ENCODE measurements around the gene ZNF862. TPM values are rescaled to one million over a fixed set of nuclear protein-coding genes. Genes with fewer than 3 reads are reported as not detected.

The ZNF862 gene
- polyA plus RNA-seq, 1 of the 3 experiments (the other 2 are of a cell fraction), result 17.3 TPM

- no peak for TF ChIP-seq IRF3 (IDR thresholded peaks at IDR 0.05; ENCODE audit: low read depth, low read length)
- TF ChIP-seq TCF12 (IDR thresholded peaks at IDR 0.05), result no peak
- TF ChIP-seq NRF1 (IDR thresholded peaks at IDR 0.05; ENCODE audit: low read depth, low read length), result no peak
- no peak for TF ChIP-seq MXI1 (IDR thresholded peaks at IDR 0.05; ENCODE audit: low read depth, low read length)
- TF ChIP-seq PBX3 (IDR thresholded peaks at IDR 0.05), result no peak
Observed at GRCh38 chr7:149846021-149846420, 7.8 kb downstream of the ZNF862 start (continued).

- Histone ChIP-seq H3F3A (replicated peaks; ENCODE audit: insufficient read depth) (no peaks in the 10 kb centered on the region), H3K36me3 (replicated peaks in 1 of 2; ENCODE audit: control insufficient read depth in 1 of 2, insufficient read depth in 2 of 2, low read length in 1 of 2) (peaks cover 15 to 45% of the 10 kb centered on the region in 2 experiments), H3K9ac (no peak overlapping the region), H3K4me2 (no peak overlapping the region), H3K4me3 (ENCODE audit: low read depth in 2 of 2, low read length in 1 of 2) (no peak overlapping the region), H3K27ac (ENCODE audit: low read depth in 2 of 2, low read length in 1 of 2) (no peak overlapping the region), H2AFZ (ENCODE audit: low read depth) (no peak overlapping the region), H3K4me1 (ENCODE audit: control insufficient read depth in 1 of 2, insufficient read depth in 2 of 2, low read depth in 1 of 2, low read length in 1 of 2) (no peaks in the 10 kb centered on the region), H3K27me3 (ENCODE audit: insufficient read depth) (no peaks in the 10 kb centered on the region), H3K79me2 (ENCODE audit: insufficient read depth) (no peaks in the 10 kb centered on the region), H4K20me1 (ENCODE audit: insufficient read depth) (no peaks in the 10 kb centered on the region), H3K9me3 (no peaks in the 10 kb centered on the region), H3K9me2 (no peaks in the 10 kb centered on the region)
- TF ChIP-seq NRF1 (IDR thresholded peaks at IDR 0.05; ENCODE audit: low read depth, low read length) (no peak), TAF1 (IDR thresholded peaks at IDR 0.05; ENCODE audit: borderline replicate concordance, low read depth, low read length) (no peak), GABPA (IDR thresholded peaks at IDR 0.05; ENCODE audit: low read depth) (no peak), RCOR1 (IDR thresholded peaks at IDR 0.05; ENCODE audit: low read length) (no peak), RXRA (IDR thresholded peaks at IDR 0.05; ENCODE audit: borderline replicate concordance, low read depth) (no peak), CHD2 (IDR thresholded peaks at IDR 0.05; ENCODE audit: low read length, partially characterized antibody) (no peak), MAX (IDR thresholded peaks at IDR 0.05; ENCODE audit: low read depth) (no peak), RFX5 (IDR thresholded peaks at IDR 0.05; ENCODE audit: low read length) (no peak), FOXM1 (IDR thresholded peaks at IDR 0.05; ENCODE audit: low read depth) (no peak), ZBTB33 (IDR thresholded peaks at IDR 0.05; ENCODE audit: borderline replicate concordance, low read depth) (no peak), FOXJ3 (CRISPR knock-in tag; IDR thresholded peaks at IDR 0.05) (no peak), FOSL2 (IDR thresholded peaks at IDR 0.05; ENCODE audit: borderline replicate concordance, low read depth) (no peak), EZH2phosphoT487 (IDR thresholded peaks at IDR 0.05; ENCODE audit: borderline replicate concordance, low read depth) (no peak), YY1 (IDR thresholded peaks at IDR 0.05; ENCODE audit: low read depth) (no peak), POLR2AphosphoS5 (IDR thresholded peaks at IDR 0.05; ENCODE audit: low read depth, low read length) (no peak), JUND (IDR thresholded peaks at IDR 0.05) (no peak), TCF12 (IDR thresholded peaks at IDR 0.05) (no peak), ELF1 (IDR thresholded peaks at IDR 0.05) (no peak)
- CTCF ChIA-PET, result interaction anchor here (1.3 to 1.4 kb wide), 2 partner anchors 14 to 39 kb away, joined by 4 to 6 read pairs; no protein-coding TSS in a partner anchor
- POLR2A ChIA-PET, result no interaction called here
- DNase-seq, result no peak
- WGBS (ENCODE audit: low lambda C conversion rate), result 96% methylated on average over 3 of the region's 3 CpGs
Observed at GRCh38 chr7:149846436-149847046, 8.4 kb downstream of the ZNF862 start.
